Measurements from ENCODE around the gene ELL. TPM values are rescaled to one million over a fixed set of nuclear protein-coding genes. Genes with fewer than 3 reads are reported as not detected.

ELL gene
- total and polyA plus RNA-seq, 9 of the 15 experiments (the other 6 are each of a cell fraction or from before 2014, with no cell fraction given): 0.24 to 22.5 (median 4.1) TPM

DNA sequence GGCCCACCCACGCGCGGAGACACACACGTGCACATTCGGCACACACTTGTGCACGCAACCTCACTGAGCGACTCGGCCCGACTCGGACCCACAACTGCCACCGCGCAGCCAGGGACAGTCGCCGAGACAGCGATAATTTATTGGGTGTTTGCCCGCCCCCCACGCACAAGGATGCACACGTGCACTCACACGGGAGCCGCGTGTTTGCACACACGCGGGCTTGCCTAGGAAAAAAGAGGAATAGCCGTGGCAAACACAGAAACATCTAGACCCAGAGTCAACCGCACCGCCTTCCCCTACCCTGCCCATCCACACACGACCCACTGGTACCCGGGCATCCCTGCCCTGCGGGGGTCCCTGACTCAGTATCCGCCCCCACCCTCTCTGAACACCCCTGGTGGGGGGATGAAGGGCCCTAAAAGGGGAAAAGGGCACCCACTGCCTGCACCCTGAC, 103.8 kb downstream of the ELL start (continued):
- TF ChIP-seq, protein P1, sequence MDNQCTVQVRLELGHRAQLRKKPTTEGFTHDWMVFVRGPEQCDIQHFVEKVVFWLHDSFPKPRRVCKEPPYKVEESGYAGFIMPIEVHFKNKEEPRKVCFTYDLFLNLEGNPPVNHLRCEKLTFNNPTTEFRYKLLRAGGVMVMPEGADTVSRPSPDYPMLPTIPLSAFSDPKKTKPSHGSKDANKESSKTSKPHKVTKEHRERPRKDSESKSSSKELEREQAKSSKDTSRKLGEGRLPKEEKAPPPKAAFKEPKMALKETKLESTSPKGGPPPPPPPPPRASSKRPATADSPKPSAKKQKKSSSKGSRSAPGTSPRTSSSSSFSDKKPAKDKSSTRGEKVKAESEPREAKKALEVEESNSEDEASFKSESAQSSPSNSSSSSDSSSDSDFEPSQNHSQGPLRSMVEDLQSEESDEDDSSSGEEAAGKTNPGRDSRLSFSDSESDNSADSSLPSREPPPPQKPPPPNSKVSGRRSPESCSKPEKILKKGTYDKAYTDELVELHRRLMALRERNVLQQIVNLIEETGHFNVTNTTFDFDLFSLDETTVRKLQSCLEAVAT (IDR thresholded peaks at IDR 0.05): no peak
- TF ChIP-seq SIN3A (IDR thresholded peaks at IDR 0.05; ENCODE audit: borderline replicate concordance in 2 of 2, control insufficient read depth in 1 of 2, low read depth in 2 of 2, low read length in 2 of 2): peak in 1 of 2 experiments; percentile 14; a peak in 1 of 4 replicates
- TF ChIP-seq, protein P2, sequence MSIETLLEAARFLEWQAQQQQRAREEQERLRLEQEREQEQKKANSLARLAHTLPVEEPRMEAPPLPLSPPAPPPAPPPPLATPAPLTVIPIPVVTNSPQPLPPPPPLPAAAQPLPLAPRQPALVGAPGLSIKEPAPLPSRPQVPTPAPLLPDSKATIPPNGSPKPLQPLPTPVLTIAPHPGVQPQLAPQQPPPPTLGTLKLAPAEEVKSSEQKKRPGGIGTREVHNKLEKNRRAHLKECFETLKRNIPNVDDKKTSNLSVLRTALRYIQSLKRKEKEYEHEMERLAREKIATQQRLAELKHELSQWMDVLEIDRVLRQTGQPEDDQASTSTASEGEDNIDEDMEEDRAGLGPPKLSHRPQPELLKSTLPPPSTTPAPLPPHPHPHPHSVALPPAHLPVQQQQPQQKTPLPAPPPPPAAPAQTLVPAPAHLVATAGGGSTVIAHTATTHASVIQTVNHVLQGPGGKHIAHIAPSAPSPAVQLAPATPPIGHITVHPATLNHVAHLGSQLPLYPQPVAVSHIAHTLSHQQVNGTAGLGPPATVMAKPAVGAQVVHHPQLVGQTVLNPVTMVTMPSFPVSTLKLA (conservative IDR thresholded peaks at IDR 0.05): peak; percentile 80 to 84
- TF ChIP-seq, protein P3, sequence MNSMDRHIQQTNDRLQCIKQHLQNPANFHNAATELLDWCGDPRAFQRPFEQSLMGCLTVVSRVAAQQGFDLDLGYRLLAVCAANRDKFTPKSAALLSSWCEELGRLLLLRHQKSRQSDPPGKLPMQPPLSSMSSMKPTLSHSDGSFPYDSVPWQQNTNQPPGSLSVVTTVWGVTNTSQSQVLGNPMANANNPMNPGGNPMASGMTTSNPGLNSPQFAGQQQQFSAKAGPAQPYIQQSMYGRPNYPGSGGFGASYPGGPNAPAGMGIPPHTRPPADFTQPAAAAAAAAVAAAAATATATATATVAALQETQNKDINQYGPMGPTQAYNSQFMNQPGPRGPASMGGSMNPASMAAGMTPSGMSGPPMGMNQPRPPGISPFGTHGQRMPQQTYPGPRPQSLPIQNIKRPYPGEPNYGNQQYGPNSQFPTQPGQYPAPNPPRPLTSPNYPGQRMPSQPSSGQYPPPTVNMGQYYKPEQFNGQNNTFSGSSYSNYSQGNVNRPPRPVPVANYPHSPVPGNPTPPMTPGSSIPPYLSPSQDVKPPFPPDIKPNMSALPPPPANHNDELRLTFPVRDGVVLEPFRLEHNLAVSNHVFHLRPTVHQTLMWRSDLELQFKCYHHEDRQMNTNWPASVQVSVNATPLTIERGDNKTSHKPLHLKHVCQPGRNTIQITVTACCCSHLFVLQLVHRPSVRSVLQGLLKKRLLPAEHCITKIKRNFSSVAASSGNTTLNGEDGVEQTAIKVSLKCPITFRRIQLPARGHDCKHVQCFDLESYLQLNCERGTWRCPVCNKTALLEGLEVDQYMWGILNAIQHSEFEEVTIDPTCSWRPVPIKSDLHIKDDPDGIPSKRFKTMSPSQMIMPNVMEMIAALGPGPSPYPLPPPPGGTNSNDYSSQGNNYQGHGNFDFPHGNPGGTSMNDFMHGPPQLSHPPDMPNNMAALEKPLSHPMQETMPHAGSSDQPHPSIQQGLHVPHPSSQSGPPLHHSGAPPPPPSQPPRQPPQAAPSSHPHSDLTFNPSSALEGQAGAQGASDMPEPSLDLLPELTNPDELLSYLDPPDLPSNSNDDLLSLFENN (IDR thresholded peaks at IDR 0.05; ENCODE audit: low read depth in 2 of 2, low read length in 2 of 2): no peak
- TF ChIP-seq, protein P4, sequence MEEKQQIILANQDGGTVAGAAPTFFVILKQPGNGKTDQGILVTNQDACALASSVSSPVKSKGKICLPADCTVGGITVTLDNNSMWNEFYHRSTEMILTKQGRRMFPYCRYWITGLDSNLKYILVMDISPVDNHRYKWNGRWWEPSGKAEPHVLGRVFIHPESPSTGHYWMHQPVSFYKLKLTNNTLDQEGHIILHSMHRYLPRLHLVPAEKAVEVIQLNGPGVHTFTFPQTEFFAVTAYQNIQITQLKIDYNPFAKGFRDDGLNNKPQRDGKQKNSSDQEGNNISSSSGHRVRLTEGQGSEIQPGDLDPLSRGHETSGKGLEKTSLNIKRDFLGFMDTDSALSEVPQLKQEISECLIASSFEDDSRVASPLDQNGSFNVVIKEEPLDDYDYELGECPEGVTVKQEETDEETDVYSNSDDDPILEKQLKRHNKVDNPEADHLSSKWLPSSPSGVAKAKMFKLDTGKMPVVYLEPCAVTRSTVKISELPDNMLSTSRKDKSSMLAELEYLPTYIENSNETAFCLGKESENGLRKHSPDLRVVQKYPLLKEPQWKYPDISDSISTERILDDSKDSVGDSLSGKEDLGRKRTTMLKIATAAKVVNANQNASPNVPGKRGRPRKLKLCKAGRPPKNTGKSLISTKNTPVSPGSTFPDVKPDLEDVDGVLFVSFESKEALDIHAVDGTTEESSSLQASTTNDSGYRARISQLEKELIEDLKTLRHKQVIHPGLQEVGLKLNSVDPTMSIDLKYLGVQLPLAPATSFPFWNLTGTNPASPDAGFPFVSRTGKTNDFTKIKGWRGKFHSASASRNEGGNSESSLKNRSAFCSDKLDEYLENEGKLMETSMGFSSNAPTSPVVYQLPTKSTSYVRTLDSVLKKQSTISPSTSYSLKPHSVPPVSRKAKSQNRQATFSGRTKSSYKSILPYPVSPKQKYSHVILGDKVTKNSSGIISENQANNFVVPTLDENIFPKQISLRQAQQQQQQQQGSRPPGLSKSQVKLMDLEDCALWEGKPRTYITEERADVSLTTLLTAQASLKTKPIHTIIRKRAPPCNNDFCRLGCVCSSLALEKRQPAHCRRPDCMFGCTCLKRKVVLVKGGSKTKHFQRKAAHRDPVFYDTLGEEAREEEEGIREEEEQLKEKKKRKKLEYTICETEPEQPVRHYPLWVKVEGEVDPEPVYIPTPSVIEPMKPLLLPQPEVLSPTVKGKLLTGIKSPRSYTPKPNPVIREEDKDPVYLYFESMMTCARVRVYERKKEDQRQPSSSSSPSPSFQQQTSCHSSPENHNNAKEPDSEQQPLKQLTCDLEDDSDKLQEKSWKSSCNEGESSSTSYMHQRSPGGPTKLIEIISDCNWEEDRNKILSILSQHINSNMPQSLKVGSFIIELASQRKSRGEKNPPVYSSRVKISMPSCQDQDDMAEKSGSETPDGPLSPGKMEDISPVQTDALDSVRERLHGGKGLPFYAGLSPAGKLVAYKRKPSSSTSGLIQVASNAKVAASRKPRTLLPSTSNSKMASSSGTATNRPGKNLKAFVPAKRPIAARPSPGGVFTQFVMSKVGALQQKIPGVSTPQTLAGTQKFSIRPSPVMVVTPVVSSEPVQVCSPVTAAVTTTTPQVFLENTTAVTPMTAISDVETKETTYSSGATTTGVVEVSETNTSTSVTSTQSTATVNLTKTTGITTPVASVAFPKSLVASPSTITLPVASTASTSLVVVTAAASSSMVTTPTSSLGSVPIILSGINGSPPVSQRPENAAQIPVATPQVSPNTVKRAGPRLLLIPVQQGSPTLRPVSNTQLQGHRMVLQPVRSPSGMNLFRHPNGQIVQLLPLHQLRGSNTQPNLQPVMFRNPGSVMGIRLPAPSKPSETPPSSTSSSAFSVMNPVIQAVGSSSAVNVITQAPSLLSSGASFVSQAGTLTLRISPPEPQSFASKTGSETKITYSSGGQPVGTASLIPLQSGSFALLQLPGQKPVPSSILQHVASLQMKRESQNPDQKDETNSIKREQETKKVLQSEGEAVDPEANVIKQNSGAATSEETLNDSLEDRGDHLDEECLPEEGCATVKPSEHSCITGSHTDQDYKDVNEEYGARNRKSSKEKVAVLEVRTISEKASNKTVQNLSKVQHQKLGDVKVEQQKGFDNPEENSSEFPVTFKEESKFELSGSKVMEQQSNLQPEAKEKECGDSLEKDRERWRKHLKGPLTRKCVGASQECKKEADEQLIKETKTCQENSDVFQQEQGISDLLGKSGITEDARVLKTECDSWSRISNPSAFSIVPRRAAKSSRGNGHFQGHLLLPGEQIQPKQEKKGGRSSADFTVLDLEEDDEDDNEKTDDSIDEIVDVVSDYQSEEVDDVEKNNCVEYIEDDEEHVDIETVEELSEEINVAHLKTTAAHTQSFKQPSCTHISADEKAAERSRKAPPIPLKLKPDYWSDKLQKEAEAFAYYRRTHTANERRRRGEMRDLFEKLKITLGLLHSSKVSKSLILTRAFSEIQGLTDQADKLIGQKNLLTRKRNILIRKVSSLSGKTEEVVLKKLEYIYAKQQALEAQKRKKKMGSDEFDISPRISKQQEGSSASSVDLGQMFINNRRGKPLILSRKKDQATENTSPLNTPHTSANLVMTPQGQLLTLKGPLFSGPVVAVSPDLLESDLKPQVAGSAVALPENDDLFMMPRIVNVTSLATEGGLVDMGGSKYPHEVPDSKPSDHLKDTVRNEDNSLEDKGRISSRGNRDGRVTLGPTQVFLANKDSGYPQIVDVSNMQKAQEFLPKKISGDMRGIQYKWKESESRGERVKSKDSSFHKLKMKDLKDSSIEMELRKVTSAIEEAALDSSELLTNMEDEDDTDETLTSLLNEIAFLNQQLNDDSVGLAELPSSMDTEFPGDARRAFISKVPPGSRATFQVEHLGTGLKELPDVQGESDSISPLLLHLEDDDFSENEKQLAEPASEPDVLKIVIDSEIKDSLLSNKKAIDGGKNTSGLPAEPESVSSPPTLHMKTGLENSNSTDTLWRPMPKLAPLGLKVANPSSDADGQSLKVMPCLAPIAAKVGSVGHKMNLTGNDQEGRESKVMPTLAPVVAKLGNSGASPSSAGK (IDR thresholded peaks at IDR 0.05): peak; percentile 18; the same call in 1 of the 2 replicates
